Endometrial microvascular endothelial cells (primary cell): ENCODE data around the gene IL1RAP. TPM values are rescaled to one million over a fixed set of nuclear protein-coding genes. Genes with fewer than 3 reads are reported as not detected.

Source experiments
- in situ Hi-C: cut with HindIII; loops from 2 replicates; pipeline ENCODE4 v1.10.0; 2017; ENCODE audit warnings: low sequenced_read_pairs, low pct_unique_long_range_greater_than_20kb; ENCODE audit errors: inconsistent ontology term
- total RNA-seq: library from RNA; depleted of rRNA; stranded (reverse); fragments of >200 nt; gene quantifications from one replicate; pipeline ENCODE4 v1.2.3, GENCODE V29; 2015; ENCODE audit errors: inconsistent ontology term

Gene IL1RAP
- total RNA-seq, 1 donor from 2014 or later = 13.6 TPM

DNA sequence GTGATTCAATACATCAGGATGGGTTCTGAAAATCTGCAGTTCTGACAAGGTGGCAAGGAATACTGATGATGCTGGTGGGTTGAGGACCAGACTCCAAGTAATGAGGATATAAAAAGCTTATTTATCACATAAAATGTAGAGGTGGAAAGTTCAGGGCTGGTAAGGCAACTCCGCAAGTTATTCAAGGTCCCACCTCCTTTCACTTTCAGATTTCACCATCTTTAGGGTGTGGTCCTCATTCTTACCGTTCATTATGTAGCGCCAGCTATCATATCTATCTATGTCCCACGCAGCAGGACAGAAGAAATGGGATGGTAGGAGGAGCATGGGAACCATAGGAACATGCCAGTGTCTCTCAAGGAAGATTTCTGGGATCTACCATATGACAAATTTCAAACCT, 80.3 kb downstream of the IL1RAP start:
- in situ Hi-C loops = no loop called here

DNA sequence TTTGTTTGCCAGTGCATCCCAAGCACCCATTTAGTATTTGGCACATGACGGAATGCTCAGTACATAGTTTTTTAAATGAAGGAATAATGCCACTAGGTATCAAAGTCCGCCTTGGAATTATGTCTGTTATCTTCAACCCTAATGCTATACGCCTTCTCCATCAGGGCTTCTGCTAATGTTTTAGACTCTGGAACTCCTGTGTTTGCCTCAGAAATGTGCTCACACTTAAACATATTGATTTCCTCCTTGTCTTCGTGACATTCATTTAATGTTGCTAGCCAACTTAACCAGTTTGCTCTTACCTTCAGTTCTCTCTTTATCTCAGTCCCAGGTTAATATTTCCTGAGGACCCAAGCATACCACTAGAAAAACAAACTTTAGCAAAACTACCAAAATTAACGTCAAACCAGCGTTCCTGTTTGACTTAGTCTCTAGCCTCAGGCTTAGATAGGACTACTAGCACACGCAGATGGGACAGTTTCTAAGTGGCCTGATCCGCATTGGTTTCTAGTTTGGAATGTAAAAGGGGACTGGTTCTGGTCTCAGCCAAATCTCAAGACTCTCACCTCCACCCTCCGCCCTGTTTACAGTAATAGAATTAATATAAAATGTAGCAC, 81.4 kb downstream of the IL1RAP start:
- in situ Hi-C loops = no loop called here

DNA sequence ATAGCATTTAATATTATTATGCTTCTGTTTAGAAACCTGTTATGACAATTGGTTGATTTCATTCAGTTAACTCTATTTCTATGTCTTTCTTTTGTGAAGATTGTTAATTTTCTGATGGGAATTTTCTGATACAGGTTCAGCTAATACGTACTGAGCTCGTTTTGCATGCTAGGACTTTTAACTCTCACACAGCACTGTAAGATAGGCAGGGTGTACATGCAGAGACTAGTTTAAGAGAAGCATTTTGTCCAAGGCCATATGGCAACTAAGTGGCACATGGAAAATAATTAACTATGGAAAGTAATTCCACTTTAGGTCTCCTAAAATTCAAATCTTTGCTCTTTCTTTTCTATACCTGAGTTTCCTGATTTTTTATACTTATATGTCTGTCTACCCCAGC, 81.9 kb downstream of the IL1RAP start:
- in situ Hi-C loops = no loop called here

DNA sequence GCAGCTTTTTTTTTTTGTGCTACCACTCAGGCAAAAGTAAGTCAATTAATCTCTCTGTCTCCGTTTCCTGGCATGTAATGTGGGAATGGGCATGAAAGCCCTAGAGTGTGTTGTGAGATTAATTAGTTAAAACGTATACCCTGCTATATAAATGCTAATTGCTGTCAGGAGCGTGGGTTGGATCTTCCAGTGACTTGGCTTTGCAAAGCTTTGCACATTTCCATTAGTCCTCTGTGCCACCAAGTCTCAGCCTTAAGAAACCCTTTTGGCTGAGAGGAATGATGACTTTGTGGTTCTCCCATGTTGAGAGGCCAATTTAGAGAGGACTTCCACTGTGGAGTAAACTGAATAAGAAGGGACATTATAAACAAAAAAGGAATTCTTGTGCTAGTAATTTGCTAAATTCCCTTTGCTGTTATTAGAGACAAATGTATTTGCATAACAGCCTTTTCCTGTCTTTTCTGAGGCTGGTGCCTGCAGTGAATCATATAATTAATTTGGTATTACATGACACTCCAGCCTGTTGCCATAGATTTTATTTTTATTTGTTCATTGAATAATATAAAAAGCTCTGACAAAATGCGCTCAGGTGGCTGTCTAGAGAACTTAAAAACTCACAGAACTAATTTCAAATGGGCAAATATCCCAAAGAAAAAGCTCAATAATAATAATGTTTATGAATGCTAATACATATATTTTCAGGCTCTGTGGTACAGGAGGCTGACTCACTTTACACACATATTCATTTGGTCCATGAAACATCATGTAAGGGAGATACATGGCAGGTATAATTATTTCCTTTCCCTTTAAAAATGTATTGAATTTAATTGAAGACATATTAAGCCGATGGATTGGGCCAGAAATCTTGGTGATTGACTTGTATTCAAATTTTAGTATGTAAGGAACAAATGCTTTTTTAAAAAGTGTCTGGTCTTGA, 82.7 kb downstream of the IL1RAP start:
- in situ Hi-C loops = no loop called here

DNA sequence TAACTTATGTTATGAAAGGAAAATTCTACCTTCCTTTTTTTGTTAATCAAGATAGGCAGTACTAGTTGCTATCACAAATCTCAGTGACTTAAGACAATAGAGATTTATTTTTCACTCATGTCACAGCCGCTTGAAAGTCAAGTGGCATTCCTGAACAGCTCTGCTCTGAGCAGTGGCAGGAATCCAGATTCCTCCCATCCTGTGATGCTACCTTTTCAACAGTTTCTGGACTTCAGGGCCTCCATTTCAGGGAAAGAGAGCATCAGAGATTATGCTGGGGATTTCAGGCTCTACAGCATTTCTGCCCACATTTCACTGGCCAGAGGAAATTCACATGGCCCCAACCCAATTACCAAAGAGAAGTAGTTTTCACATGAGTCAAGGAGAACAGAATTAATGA, 83.4 kb downstream of the IL1RAP start:
- in situ Hi-C loops = no loop called here

DNA sequence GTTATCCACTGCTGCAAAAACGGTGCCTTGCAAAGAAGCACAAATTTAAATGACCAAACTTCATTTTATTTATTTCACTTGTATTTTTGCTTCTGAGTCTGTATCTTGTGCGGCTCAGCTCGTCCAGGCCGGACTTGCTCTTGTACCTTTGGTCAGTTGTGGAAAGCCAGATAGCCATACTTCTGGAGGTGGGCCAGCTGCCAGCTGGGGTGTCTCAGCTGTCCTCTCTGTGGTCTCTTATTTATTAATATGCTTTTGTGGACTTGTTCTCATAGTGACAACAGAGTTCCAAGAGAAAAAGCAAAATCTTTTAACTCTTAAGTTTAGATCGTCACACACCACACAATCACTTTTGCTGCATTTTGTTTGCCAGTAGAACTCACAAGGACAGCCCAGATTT, 87.7 kb downstream of the IL1RAP start:
- in situ Hi-C loops = no loop called here

DNA sequence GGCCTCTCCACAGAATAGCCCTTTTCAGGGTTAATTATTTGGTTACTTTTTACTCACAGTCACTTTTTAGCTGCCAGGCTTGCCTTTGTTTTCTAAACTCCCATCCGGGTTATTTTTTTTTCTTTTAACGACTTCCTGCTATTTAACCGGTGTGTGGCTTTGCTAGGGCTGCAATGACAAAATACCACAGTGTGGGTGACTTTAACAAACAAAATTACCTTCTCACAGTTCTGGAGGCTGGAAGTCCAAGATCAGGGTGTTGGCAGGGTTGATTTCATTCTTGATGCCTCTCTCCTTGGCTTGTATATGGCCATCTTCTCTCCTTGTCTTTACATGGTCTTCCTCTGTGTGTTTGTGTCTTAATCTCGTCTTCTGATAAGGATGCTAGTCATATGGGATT, 91.5 kb downstream of the IL1RAP start:
- in situ Hi-C loops = no loop called here

DNA sequence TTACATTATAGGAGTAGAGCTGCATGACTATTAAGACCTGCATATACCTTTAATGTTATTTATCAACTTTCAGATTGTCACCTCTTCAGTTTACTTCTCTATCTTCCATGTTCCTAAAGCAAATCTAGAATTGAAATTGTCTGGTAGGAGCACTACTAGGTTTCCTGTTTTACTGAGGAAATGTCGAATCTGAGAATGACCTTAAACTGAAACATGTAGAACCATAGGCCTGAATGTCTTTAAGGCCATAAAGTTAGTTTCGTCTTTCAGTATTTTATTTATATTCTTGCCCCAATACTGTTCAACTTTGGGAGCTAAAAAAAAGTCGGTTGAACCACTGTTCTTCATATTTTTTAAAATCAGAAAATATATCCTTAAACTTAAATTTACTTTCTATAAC, 92.7 kb downstream of the IL1RAP start:
- in situ Hi-C loops = no loop called here

DNA sequence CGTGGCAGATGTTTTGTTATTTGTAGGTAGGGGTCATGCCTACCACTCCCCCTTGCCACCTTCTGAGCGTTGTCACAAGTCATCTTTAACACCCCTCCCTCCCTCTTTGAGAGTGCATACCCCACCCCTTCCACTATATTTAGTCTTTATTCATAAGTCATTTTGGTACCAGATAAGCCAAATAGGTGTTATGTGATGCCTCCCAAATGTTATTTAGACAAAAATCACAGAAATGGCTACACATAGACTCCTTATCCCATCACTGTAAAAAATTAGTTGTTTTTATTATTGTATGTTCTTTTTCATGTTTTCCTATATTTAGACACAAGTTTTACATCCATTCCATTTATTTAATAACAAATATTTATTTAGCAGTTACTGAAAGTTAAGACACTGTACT, 93.1 kb downstream of the IL1RAP start:
- in situ Hi-C loops = no loop called here

DNA sequence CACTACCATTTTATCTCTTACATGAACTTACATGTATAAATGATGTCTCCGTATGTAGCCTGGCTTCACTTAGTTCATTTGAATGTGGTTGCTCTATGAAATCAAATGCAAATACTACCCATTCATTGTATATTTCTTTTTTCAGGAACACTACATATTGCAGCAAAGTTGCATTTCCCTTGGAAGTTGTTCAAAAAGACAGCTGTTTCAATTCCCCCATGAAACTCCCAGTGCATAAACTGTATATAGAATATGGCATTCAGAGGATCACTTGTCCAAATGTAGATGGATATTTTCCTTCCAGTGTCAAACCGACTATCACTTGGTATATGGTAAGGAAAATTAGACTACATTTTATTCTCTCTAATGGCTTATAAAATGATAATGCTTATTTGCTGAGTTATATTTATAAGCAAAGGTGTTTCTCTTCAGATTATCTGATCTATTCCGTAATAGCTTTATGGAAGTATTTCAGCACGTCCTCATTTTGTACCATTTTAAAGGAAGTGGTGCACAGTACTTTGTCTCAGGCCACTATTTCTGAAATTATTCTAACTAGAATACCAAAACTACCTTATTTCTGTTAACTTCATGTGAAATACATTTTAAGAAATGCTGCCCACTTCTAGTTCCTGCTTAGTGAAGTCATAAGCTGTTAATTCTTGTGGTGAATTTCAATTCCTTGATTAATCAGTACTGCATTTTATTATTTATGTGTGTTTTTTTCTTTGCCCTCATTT, 95.1 kb downstream of the IL1RAP start:
- in situ Hi-C loops = no loop called here

DNA sequence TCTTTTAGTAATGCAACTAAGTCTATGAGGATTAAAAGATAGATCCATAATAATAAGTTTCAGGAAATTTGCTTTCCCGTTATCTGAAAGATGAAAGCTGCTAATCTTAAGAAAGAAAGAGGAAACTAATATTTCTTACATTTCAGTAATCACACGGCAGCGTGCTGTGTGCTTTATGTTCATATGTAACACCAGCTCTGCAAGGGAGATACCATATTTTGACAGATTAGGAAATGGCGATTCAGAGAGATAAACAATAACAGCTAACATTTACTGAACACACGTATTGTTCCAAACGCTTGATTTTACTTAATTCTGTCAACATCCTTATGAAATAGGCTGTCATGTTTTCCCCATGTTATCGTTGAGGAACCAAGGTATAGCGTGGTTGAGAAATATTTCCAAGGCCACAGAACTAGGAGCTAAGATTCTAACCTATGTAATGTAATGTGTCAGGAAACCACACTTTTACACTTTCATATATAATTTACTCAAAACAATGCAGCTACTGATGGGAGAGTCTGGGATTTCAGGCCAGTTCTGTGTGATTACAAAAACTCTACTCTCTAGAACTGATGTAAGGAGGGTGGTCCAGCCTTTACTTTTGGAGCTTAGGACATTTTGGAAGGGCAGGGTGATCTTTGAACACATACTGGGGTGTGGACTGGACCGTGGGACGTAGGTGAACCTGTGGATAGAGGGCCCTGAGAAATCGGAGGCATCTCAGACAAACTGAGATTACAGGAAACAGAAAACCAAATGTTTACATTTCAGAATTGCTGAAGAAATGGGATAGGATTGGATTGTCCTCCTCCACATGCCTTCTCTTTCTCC, 100.6 kb downstream of the IL1RAP start:
- in situ Hi-C loops = no loop called here

DNA sequence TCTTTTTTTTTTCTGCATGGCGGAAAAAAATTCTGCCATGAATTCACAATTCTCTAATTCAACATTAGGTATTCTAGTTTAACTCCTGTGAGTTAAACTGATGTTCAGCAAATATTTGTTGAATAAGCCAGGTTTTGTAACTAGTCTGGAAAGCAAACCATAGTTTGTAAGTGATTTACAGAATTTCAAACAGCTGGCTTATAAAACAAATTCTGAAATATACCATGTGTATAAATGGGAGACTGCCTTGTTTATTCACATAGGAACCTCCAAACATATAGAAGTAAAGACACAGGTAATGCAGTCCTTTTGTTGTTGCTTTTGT, 101.1 kb downstream of the IL1RAP start:
- in situ Hi-C loops = no loop called here

DNA sequence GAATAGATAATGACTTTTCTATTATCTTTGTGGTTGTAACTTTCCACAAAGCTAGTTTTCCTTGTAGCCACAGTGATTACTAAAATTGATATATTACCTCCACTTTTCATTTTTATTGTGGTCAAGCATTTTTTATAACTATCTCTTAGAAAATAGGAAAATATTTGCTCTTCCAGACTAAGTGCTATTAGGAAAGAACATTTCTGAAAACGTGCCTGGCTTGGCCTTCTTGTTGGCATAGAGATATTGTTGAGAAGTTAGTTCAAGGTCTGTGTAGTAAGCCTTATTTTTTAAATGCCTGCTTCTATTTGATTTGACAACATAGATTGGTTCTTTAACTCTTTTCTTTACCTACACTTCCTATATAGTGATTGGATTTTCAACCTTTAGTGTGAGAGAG, 101.7 kb downstream of the IL1RAP start:
- in situ Hi-C loops = no loop called here

DNA sequence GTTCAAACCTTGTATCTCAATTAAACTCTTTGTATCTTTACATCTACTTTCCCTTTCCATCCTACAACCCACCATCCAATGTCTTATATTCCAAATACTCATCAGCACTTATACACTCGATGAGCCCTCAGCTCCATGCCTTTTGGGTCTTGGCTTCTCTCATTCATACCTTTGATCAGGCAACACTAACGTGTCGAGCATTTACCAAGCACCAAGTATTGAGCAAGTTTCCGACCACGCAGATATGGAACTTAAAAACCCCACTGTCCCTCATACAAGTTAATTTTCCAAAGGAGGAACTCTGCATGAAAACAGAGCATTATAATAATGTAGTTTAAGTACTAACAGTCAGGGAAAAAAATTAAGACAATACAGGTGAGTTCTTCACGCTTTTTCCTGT, 102.8 kb downstream of the IL1RAP start:
- in situ Hi-C loops = no loop called here

DNA sequence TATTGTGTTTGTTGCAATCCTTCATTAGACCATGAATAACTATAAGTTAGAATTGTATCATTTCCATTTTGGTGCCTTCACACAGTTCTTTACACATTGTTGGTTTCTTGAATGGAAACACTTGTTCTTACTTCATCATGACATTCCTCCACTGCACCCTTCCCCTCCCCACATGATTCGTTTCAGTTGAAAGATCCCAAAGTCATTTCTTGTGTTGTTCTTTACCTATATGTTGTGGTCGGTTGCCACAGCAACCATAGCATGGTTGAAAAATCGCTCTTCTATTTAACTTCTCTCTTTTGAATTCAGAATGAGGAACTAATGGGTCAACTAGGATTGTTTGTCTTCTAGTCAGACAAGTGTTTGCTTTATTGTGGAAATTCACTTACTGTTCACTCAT, 103.3 kb downstream of the IL1RAP start:
- in situ Hi-C loops = no loop called here

DNA sequence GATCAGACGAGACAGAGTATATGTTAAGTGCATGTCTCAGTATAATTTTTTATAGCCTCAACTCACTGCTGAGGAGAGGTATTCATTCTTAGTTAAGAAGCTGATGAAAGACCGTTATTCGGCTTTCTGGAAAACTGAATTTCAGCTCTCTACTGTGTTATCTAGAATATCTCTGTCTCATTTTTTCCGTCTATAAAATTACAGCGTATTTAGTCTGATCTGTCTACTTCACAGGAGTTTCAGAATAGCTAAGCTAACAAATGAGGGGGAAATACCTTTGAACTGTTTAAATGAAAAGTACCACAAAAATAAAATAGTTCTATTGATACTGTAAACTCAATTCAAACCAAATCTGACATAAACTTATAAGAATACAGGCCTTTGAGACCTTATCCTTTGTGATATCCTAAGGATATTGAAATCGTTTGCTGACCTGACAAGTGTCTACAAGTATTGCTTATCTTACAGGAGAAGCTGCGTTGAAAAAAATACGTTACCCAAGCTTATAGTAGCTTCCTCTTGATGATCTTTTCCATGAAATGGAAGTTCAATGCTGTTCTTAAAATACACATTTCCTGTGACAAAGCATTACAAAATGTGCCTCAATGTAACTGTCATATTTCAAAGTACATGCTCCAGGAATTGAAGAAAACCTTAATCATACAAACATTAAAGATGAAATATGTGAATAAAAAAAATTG, 104.6 kb downstream of the IL1RAP start:
- in situ Hi-C loops = no loop called here

DNA sequence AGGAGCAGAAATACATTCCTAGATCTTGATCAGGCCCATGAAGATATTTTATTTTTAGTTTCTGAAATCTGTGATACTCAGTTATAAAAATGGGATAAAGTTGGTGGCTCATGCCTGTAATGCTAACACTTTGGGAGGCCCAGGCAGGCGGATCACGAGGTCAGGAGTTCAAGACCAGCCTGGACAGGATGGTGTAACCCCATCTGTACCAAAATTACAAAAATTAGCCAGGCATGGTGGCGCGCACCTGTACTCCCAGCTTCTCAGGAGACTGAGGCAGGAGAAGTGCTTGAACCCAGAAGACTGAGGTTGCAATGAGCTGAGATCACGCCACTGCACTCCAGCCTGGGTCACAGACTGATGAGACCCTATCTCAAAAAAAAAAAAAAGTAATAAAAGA, 105.5 kb downstream of the IL1RAP start:
- in situ Hi-C loops = no loop called here

DNA sequence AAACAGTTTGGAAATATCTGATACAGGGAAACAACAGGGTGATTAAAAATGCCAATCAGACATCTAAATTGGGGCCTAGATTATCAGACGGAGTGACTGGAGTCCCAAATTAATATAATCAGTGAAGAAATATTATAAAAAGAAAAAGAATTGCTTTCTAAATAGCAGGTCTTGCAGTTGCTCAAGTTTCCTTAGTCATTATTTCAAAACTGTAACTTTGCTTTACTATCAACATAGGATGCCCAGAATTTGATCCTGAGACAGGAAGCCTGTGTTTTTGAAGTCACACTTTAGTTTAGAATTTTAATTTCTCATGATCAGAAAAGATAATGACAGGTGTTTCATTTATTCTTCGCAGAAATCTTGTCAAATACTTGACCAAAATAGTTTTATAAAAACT, 105.9 kb downstream of the IL1RAP start:
- in situ Hi-C loops = no loop called here
